SK-MEL-5 (cell line): Measurements from ENCODE around the gene QSER1. TPM values are rescaled to one million over a fixed set of nuclear protein-coding genes. Genes with fewer than 3 reads are reported as not detected.
"Not testable (repeated sequence)": the region's sequence is repeated elsewhere in the genome, so short reads cannot be mapped to it uniquely, and the experiment has no call there.

Source experiments
- DNase-seq: peaks from one replicate; pipeline ENCODE4 v3.0.0-alpha.2; 2016; ENCODE audit warnings: low read depth, low spot score
- in situ Hi-C: cut with HindIII; loops from 2 replicates; pipeline ENCODE4 v1.10.0; 2016; ENCODE audit warnings: low sequenced_read_pairs, high pct_unique_total_duplicates, low pct_unique_long_range_greater_than_20kb
- total RNA-seq: library from RNA; depleted of rRNA; stranded (reverse); fragments of >200 nt; shearing (Covaris generic); gene quantifications from 2 replicates; pipeline ENCODE4 v1.2.3, GENCODE V29; 2014

Gene QSER1
- total RNA-seq, 1 experiment from 2014 or later = 21.7 TPM

- no peak for DNase-seq
- in situ Hi-C loops = no loop called here
These were observed 6.4 kb upstream of the QSER1 start for GRCh38 chr11:32886180-32886579.

- DNase-seq, in situ Hi-C loops: not testable (repeated sequence)
These were observed 4.8 kb upstream of the QSER1 start for GRCh38 chr11:32887707-32888383.

- in situ Hi-C loops, DNase-seq: not testable (repeated sequence)
These were observed 4.3 kb upstream of the QSER1 start for GRCh38 chr11:32888384-32888710.

GRCh38 chr11:32888805-32889204 is 3.8 kb upstream of the QSER1 start:
- no peak for DNase-seq
- in situ Hi-C loops = no loop called here

- in situ Hi-C loops = no loop called here
These were observed 1.6 kb upstream of the QSER1 start for GRCh38 chr11:32890843-32891656.

GRCh38 chr11:32891657-32892354 is 805 bp upstream of the QSER1 start:
- in situ Hi-C loops = no loop called here
- DNase-seq = peak; percentile 6

More at GRCh38 chr11:32890843-32891656, 1.6 kb upstream of the QSER1 start:
- no peak for DNase-seq

- no peak for DNase-seq
- in situ Hi-C loops = no loop called here
These were observed 407 bp downstream of the QSER1 start for GRCh38 chr11:32893093-32893342.

- in situ Hi-C loops = no loop called here
These were observed 935 bp downstream of the QSER1 start for GRCh38 chr11:32893343-32894148.

GRCh38 chr11:32894149-32894827 is 1.7 kb downstream of the QSER1 start:
- DNase-seq = peak; percentile 48
- in situ Hi-C loops = no loop called here

More at GRCh38 chr11:32893343-32894148, 935 bp downstream of the QSER1 start:
- DNase-seq = peak; percentile 45

- in situ Hi-C loops = no loop called here
- DNase-seq = no peak
These were observed 2.3 kb downstream of the QSER1 start for GRCh38 chr11:32894921-32895320.

GRCh38 chr11:32895471-32895870 is 2.9 kb downstream of the QSER1 start:
- in situ Hi-C loops = no loop called here
- no peak for DNase-seq

- in situ Hi-C loops = no loop called here
- DNase-seq = no peak
These were observed 4.5 kb downstream of the QSER1 start for GRCh38 chr11:32897103-32897502.

- DNase-seq = no peak
- in situ Hi-C loops = no loop called here
These were observed 6.8 kb downstream of the QSER1 start for GRCh38 chr11:32899438-32899837.

- in situ Hi-C loops = no loop called here
- no peak for DNase-seq
These were observed 9.6 kb downstream of the QSER1 start for GRCh38 chr11:32902089-32902665.

- no peak for DNase-seq
- in situ Hi-C loops = no loop called here
These were observed 12.5 kb downstream of the QSER1 start for GRCh38 chr11:32905028-32905667.

GRCh38 chr11:32908619-32909018 is 16.0 kb downstream of the QSER1 start:
- in situ Hi-C loops = no loop called here
- no peak for DNase-seq

GRCh38 chr11:32911413-32911812 is 18.8 kb downstream of the QSER1 start:
- in situ Hi-C loops = no loop called here

More at GRCh38 chr11:32911413-32911812, 18.8 kb downstream of the QSER1 start:
- DNase-seq = no peak
